ENCODE results near the gene NR3C2.

NR3C2 gene

DNA sequence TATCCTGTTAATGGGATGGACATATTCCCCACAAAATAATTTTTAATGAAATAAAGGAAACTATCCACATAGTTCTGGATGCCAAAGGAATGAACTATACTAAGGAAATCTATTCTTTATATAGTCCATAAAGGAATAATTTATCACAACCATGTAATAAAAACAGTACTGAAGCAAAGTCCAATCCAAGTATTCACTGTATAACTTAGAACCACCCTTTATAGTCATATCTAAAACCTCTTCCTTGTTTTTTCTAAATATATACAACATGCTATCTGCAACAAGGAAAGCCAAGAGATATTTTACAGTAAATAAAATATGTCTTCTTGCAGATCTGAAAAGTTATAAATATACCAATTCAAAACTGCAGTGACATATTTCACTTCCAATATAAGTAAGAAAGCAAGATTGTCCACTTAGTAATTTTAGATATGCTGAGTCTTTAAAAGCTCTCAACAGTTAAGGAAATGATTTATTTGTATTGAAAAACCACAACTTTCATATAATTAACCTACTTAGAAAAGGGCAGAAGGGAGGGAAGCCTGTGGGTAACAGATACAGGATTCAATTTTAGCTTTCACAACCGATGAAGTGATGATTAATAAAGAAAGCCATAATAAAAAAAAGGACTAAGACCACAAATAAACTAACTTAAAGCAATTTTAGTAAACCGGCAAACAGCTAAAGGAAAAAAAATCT, 8.0 kb downstream of the NR3C2 start:
- DNase-seq = no peak

DNA sequence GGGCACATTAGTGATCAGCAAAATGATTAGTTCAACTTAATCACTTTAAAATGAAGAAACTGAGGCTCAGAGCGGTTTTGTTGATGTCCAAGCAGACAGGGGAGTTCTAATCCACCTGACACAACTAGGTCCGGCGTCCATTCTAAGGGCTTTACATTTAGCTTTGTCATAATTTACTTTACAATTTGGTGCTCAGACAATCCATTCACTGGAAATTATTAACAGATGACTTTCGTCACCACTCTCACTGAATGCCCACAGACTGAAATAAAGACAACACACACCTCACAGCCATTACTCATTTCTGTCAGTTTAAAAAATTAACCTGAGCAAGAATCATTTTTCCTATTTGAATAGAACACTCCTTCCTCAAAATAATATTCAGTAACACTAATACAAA, 10.8 kb downstream of the NR3C2 start:
- no peak for DNase-seq

DNA sequence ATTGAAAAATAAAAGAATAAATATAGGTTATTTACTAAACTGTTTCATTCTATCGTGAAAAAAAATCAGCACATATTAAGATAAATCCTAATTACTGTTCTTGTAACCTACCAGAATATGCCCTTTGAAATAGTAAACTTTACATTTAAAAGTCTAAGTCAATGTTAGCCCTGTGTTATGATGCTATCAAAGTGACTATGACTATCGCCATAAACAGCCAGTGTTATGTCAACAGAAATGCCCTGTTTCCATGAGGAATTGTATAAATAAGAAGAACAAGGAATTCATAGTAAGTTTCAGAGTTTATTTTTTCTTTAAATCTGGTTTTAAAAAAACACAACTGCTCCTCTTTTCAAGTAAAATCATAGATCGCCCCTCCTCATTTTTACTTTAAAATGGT, 11.4 kb downstream of the NR3C2 start:
- DNase-seq = no peak

DNA sequence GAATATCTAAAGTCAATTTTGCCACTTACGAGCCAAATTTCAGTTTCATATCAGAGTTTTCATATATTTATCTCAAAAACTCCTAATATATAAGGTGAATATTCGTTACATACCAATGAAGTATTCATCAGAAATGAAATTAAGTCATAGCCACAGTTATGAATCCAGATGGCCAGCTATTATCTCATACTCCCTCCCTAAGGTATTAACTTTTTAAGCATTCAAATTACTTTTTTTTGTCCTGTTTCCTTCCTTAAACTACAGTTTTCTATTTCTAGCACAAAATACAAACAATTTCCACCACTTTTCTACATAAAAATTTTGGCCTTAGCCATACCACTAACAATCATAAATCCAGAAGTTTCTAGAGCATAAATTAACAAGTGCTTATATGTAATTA, 13.0 kb downstream of the NR3C2 start:
- no peak for DNase-seq

DNA sequence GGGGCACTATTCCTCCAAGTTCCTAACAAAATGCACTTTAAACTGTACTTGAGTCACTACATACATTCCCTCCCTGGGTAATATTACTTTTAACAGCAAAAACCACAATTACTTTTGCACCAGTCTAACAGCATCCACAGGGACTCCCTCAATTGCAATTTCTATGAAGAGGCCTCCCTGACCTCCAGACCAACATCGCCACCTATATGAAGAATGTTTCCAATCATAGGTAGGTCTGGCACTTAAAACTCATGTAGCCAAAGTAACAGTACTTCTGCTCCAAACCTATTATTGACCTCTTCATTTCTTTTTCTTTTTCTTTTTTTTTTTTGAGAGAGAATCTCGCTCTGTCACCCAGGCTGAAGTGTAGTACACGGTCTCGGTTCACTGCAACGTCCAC, 15.6 kb downstream of the NR3C2 start:
- no peak for DNase-seq

DNA sequence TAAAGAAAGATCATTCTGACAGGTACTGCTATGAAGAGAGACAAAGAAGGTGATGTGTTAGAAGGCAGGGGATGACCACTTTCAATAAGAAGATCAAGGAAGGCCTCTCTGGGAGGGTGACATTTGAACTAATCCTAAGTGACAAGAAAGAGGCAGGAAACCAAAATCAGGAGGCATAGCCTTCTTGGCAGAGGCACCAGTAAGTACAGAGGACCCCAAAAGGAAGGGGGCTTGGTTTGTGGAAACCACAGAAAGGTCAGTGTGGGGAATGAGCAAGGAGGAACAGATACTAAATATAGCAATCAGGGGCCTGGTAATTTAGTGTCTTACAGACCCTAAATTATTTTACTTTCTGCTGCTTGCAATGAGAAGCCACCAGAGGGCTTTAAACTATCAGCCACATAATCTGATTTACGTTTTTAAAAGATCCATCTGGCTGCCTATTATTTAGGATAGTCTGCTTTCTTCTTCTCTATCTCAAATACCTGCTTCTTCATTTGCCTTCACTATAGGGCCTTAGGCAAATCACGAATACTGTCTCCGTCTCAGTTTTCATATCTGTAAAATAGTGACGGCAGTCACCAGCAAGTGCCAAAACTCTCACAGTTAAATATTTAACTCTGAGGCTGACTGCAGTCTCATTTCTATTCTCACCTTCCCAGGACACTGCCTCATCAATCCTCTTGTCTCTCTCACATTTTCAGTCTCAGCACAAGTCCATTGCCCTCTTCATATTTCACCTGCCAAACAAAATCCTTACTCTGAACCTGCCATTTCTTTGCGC, 16.7 kb downstream of the NR3C2 start:
- no peak for DNase-seq

DNA sequence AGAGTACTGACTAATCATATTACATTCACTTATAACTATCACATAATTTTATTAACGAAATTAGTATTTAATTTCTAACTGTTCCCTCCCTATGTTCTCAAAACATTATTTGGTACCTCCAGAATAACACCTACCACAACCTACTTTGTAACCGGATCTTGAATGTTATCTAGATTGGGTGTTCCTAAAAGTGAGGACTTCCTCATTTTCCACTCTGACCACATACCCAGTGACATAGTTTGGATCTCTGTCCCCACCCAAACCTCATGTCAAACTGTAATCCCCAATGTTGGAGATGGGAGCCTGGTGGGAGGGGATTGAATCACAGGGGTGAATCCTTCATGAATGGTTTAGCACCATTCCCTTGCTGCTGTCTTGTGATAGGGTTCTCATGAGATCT, 21.8 kb downstream of the NR3C2 start:
- DNase-seq = no peak

DNA sequence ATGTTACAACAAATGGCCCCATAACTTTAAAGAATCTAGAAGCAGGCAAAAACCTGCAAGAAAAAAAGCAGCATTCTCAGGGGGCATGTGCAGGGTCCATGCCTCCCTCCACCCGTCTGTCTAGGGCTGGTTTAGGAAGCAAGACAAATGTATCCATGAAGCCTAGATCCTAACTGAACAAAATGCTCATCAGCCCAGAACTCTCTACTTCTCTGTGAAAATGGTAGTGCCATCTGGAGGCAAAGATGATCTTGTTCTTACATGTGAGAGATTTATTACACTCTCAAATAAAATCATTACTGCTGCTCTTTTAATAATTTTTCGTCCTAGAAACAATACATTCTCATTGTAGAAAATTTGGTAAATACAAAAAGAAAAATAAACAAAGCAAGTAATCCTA, 26.7 kb downstream of the NR3C2 start:
- DNase-seq = no peak

DNA sequence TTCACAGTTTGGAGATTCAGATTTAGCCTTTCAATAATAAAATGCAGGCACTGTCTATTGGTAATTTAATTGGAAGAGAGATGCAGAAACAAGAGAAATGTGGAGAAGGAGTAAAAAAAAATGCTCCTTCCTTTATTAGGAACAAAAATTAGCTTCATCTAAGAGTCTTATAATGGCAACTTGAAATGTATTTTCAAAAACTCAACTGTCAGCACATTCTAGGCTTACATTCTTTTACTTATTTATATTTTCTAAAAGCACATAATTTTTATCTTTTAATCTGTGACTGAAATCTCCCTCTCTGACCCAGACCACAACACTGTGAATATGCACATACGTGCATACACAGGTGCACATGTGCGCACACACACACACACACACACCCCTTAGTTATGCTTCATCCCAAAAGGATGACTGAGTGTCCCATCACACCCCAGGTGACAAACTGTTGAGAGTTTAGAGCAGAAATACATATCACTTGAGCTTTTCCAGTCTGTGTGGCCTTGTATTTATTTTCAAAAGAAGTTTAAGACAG, 29.7 kb downstream of the NR3C2 start:
- no peak for DNase-seq

DNA sequence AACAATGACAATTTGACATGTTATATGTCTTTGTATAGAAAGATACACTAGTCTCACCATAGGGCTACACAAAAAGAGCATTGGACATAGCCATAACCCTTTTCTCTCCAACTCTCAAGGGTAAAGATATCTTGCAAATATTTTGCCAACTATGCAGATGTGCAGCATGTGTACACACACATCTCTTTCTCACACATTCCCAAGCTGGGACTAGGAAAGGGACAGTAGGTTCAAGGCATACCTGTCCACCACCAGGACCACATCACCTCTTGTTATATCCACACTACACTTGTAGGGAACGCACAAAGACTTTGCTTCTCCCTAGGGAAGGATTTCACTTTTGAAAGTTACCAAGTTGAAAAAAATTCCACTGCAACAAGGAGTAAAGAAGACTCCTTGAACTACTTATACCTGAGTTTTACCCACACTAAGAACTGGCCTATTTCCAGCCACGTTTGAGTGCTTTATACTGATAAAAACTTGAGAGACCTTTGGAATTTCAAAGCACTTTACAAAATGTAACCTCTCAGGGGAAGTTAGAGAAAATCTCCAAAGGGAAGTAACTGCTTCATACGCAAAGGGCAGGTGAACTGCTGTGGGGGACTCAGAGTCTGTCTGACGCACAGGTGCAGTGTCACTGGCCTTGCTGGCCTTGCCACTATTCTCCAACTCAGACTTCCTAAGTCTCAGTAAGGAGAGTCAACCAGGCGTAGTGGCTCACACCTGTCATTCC, 36.9 kb downstream of the NR3C2 start:
- DNase-seq = no peak

DNA sequence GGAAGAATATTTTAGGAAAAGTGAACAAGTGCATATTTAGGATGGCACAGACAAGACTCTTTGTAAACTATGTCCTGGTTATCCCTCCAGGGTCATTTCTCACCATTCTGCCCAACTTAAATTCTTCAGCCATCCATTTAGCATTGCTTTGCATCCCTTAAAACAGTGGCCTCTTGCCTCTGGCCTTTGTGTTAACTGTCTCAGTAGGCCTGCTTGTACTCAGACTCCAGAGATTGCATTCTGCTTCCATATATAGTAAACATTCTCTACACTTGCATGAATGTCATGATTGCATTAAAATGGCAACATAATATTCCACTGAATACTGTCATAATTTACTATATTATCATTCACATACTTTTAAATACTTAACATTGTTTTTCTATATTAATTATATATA, 43.2 kb downstream of the NR3C2 start:
- no peak for DNase-seq

DNA sequence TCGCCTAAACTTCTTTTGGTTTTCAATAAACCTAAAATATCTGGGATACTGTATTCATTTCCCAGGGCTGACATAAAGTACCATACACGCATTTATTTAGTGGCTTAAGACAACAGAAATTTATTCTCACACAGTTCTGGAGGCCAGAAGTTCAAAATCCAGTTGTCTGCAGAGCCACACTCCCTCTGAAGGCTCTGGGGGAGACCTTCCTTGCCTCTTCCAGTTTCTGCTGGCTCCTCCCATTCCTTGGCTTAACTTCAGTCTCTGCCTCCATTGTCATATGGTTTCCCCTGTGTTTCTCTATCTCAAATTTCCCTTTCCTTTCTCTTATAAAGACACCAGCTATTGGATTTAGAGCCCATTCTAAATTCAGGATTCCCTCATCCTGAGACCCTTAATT, 44.4 kb downstream of the NR3C2 start:
- no peak for DNase-seq

DNA sequence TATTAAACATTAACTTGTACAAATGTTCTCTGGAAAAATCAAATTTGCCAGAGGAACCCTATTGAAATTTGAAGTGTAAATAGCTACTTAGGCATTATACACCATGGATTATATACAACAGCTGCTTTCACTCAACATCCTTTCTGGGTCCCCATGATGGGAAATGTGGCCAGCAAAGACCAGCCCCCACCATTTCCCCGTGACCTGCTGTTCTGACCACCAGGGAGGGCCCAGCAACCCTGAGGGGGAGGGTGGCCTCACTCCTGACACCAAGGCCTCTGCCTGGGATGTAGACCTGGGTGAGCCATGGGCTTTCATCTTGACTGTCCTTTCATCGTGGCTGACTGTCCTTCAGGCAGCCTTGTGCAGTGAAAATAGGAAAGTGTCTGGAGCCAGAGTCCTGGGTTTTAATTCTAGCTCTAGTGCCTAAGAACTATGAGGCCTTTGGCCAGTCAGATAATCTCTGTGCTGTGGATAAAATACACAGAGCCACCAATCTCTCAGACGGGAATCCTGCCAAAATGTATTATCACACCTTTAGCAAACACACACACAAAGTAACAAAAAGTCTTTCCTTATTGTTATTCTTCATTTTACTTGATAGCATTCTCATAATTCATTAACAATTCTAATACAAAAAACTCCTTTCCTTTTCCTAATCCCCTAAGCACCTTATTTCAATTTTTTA, 45.1 kb downstream of the NR3C2 start:
- DNase-seq = no peak

DNA sequence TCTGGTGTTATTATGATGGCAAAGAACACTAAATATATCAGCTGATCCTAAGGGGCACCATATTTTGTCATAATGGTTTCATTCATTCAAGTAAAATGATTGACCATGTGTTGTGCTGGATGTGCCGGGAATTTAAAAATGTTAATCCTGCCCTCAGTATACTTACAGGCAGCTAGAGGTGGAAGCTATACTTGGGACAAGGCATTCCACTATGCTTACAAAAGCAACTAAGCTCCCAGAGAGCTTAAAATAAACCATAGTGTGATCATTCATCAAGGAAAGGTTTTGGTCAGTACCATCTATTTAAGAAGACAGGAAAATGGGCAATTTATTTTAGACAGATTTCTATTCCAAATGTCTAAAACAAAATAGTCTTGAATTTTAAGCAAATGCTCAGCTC, 46.4 kb downstream of the NR3C2 start:
- no peak for DNase-seq

DNA sequence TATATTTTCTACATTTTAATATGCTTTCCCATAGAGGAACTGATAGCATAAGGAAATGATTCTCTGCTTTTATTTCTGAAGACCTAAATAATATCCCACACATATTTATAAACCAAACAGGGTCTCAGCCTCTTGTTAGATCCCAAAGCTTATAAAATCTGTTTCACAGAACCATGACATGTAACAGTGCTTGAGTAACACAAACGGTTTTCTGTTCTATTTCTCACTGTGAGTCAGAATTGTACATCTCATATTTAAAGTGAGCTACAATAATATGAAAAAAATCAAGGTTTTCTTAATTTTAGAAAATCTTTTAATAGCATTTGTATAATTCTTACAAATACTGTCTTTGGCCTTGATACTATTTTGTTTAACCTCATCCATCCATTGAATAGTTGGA, 51.2 kb downstream of the NR3C2 start:
- DNase-seq = no peak

DNA sequence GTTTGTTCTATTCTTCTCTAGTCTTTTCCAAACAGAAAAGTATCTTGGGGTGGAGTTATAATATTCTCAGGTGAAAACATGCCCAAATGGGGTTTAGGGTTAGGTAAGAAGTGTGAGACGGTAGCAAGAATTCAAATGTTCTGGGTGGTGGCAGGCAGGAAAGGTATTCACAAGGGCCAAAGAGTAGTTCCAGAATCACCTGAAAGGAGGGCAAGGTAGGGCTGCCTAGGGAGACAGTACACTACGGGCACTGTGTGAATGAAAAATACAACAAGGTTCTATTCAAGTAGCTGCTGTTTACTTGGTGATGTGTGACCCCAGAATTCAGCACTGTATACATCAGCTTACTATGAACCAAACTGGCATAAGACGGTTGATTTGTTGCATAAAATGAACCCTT, 51.9 kb downstream of the NR3C2 start:
- DNase-seq = no peak

DNA sequence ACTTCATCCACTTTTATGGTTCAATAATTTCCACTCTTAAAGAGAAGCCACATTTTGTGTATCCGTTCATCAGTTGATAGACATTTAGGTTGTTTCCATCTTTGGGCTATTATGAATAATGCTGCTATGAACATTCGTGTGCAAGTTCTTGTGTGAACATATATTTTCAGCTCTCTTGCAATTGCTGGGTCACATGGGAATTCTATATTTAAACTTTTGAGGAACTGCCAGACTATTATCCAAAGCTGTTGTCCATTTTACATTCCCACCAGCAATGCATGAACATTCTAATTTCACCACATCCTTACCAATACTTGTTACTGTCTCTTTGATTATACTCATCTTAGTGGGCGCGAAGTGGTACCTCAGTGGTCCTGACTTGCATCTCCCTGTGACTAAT, 61.9 kb downstream of the NR3C2 start:
- DNase-seq = no peak

DNA sequence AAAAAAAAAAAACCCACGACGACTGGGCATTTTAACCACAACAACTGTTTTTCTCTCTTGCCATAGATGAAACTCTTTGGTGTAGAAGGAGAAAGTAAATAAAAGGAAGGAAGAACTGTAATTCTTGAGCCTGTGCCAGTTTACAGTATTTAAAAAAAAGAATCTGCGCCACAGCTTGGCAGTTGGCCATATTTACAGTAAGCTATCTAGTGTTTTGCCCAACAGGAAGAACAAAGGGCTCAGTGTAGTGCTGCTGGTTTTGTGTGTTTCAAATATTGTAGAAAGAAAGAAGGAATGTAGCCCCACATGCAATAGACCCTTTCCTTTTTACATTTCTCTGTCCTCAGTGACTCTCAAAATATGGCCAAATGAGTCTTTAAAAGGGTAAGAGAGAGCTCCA, 66.1 kb downstream of the NR3C2 start:
- DNase-seq = no peak

DNA sequence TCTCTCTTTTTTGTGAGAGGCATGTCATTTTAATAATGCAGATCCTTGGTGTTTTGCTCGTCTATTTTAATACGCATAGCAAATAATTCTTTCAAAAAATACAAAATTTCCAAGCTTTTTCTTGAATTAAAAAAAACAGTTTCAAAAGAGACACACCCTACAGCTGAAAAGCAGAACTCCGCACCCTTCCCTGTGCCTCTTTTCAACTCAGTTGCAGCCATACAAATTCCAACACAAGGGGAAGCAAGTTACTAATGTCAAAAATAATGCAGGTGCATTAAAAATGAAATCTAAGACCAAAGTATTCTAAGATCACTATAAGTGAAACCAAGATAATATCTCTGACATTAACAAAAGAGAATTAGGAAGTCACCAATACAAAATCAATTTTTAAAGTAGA, 66.6 kb downstream of the NR3C2 start:
- no peak for DNase-seq

DNA sequence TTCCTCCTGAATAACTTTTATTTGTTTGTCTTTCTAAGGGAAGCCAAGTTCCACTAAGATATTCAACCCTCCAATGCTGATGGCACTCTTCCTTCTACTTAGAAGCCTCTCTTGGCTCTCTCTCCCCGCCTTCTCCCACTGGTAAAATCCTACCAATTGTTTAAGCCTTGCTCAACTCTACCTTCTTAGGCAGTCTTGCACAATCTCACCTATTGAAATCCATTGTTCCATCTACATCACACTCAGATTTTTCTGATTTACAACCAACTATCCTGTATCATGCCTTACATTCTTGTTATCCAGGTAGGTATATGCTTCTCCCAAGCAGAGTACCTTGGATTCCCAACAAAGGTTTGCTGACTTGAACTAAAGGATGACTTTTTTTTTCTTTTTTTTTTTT, 69.1 kb downstream of the NR3C2 start:
- no peak for DNase-seq

DNA sequence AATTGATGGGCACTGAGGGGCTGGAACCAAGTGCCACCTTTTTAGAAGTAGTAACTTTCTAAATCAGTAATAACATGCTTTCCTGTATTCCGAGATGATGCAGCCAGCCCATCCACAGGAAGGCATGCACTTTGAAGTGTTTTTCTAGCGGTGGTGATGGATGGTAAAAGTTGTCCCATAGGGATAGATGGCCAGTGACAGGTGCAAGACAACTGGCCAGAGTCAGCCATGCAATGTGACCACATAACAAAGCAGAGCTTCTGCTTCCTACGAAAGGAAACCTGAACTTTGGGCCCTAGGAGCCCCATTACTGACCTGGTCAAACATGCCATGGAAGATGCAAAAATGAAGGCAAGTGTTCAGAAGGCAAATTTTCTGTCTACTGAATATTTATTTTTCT, 72.3 kb downstream of the NR3C2 start:
- DNase-seq = no peak

DNA sequence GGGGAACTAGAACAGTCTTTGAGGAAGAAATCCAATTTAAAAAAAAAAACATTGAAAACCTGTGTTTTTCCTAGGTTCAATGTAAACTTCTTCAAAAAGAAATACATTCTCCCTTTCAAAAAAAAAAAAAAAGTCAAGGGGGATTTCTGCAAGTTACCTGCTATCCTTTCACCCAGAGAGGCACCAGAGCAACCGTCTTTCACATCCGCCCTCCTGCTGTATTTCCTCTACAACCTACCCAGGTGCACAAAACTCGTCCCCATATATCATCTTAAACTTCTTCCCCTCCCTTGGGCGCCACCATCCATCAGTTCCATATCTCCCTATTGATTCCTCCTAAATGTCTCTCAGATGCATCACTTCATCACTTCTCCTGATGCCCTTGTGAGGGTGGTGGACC, 74.5 kb downstream of the NR3C2 start:
- no peak for DNase-seq

DNA sequence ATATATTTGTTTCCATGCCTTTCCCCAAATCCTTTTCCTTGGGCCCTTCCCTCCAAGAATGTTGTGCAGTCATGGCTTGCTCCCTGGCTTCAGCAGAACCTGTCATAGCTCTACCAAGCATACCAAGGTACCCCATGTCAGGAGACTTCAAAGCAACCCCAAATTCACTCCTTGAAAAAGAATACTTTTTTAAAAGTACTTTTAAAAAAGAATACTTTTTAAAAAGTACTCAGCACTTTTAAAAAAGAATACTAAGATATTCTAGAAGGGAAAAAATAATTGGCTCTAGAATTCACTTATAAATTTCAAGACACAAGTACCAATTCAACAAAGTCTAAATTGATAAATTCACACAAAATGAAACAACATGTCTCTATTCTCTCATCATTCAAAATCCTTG, 76.0 kb downstream of the NR3C2 start:
- DNase-seq = no peak
